Measurements from ENCODE around the gene PLK1.
"Not testable (repeated sequence)": the region's sequence is repeated elsewhere in the genome, so short reads cannot be mapped to it uniquely, and the experiment has no call there.

PLK1 gene

GRCh38 chr16:23711785-23712184 is 33.1 kb downstream of the PLK1 start:
- DNase-seq = no peak

GRCh38 chr16:23712976-23713375 is 34.3 kb downstream of the PLK1 start, which contains the start of gene ERN2:
TSS of gene ERN2 (minus strand) at chr16:23713222. CDS start at chr16:23713187, 35 bp downstream.
- no peak for DNase-seq

GRCh38 chr16:23716484-23716883 is 37.8 kb downstream of the PLK1 start:
- DNase-seq = no peak

GRCh38 chr16:23722613-23723240 is 44.0 kb downstream of the PLK1 start:
- DNase-seq = not testable (repeated sequence)

DNA sequence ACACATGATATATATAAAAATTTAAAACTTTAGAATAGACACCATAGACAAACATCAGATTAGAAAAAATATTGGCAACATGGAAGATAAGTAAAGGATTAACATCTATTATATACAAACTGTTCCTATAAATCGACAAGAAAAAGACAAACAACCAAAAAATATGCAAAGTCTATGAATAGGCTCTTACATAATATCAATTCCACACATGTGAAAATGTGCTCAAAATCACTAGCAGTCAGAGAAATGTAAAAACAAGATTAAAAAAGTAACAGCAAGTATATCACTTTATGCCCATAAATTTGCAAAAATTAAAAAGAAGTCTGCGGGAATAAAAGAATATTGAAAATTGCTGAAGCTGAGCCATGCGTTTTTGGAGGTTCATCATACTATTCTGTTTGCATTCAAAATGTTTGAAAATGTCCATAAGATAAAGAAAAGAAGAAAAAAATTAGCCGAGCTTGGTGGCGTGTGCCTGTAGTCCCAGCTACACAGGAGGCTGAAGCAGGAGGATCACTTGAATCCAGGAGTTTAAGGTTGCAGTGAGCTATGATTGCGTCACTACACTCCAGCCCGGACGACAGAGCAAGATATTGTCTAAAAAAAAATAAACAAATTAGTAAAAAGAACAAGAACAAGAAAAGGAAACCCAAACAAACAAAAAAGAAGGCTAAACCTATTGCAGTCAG is 45.6 kb downstream of the PLK1 start:
- no peak for DNase-seq

DNA sequence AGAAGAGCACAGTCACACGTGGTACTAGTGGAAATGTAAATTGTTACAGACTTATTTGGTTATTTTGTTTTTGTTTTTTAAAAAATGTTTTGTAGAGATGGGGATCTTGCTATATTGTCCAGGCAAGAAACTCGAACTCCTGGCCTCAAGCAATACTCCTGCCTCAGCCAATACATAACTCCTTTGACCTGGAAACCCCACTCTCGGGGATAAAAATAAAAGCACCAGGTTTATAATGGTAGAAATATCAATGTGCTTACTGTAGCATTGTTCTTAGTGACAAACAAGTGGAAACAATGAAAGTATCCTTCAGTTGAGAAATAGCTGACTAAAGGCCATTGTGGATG is 46.1 kb downstream of the PLK1 start:
- DNase-seq = no peak

DNA sequence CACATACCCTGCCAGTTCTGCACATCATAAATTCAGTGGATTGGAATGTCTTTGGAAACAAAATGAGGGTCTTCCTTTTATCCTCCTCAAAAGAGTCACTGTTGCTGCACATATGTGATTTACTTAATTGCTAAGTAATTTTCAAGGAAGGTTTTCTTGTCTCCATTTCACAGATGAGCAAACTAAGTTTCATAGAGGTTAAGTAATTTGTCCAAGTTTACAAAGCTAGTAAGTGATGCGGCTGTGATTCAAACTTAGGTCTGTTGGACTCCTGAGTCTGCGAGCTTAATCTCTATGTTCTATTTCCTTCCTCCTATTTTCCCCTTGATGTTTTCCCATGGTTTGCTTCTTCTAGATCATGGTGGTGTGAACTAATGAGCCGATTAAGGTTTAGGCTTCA is 48.0 kb downstream of the PLK1 start:
- DNase-seq = no peak

DNA sequence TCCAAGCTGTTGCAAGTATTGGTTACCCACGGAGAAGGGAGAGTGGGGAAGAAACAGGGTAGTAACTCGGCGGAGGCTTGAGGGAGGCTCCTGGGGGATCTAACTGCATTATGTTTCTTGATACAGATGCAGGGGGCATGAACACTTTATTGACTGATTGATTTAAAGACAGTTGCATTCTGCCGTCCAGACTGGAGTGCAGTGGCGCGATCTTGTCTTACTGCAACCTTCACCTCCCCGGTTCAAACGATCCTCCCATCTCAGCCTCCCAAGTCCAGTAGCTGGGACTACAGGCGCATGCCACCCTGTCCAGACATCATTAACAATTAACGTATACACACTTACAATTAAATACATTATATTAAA is 49.4 kb downstream of the PLK1 start:
- DNase-seq = no peak

GRCh38 chr16:23729503-23730424 is 51.1 kb downstream of the PLK1 start:
- DNase-seq = no peak

- DNase-seq = no peak
These were observed 55.6 kb downstream of the PLK1 start for GRCh38 chr16:23734176-23734893.

GRCh38 chr16:23737423-23738028 is 58.8 kb downstream of the PLK1 start:
- DNase-seq = not testable (repeated sequence)

GRCh38 chr16:23739516-23739915 is 60.8 kb downstream of the PLK1 start:
- DNase-seq = no peak
